Pancreas (tissue), 10 donors: ENCODE results near the gene DNAH7. TPM values are rescaled to one million over a fixed set of nuclear protein-coding genes. Genes with fewer than 3 reads are reported as not detected.

ENCODE experiments used
- ATAC-seq, 4 donors: fragments of 200-7000 bp; cut with Tn5 transposase; one replicate each; pipeline versions ENCODE4 v1.8.0 to v1.9.1; 2020; ENCODE audit warnings: mild to moderate bottlenecking in 4 of 4, moderate library complexity in 4 of 4
- DNase-seq, 6 donors: peaks; one replicate each; pipeline ENCODE4 v3.0.0-alpha.2; 2020
- FAIRE-seq: peaks from 2 replicates; lab custom pipeline; 2012; peaks lifted over from hg19 to GRCh38; lab: Jason Lieb, UNC
- H3K27ac ChIP-seq, 4 donors: fragments of 200-600 bp; sonication (generic); 1 replicate in 3 of 4; 2 replicates in 1 of 4; pipeline versions ENCODE4 v1.5.0 to v1.8.0; 2020
- H3K27me3 ChIP-seq, 4 donors: fragments of 200-600 bp; one replicate each; pipeline ENCODE4 v1.8.0; 2021
- H3K36me3 ChIP-seq, 3 donors: fragments of 200-600 bp; sonication (generic) in 1 of 3; one replicate each; pipeline versions ENCODE4 v1.5.0 to v1.8.0; 2020 to 2021
- H3K4me1 ChIP-seq, 3 donors: fragments of 200-600 bp; one replicate each; pipeline ENCODE4 v1.8.0; 2021
- H3K4me3 ChIP-seq, 4 donors: fragments of 200-600 bp; sonication (generic) in 2 of 4; one replicate each; pipeline versions ENCODE4 v1.5.0 to v1.8.0; 2020 to 2021
- H3K9me3 ChIP-seq, 4 donors: fragments of 200-600 bp; one replicate each; pipeline ENCODE4 v1.8.0; 2021
- WGBS, 2 donors: extraction: QIAGEN DNeasy Blood & Tissue Kit; methylation state at CpG; one replicate each; pipeline ENCODE4 v1.1.7; 2013; 5-methylcytosine and 5-hydroxymethylcytosine counted together
- intact Hi-C, 3 donors: fragments of 100-400 bp; cut with DNase I; formaldehyde crosslinking; loops; one replicate each; pipeline versions ENCODE4 v1.11.1 to v1.14.2; 2022
- polyA plus RNA-seq, 2 donors: library from polyadenylated mRNA; stranded (reverse); fragments of 200-250 nt; gene quantifications; one replicate each; pipeline ENCODE4 v1.2.3, GENCODE V29; 2013
- total RNA-seq, 6 donors: library from RNA; stranded (reverse); fragmentation: NEBNext Ultra II Directional in 4 of 6; extraction: Animal tissue kit (Norgen Biotek cat#: 25700) in 4 of 6; gene quantifications; one replicate each; pipeline versions ENCODE4 v1.2.1 to v1.2.4, GENCODE V29; 2021 to 2023
- TF ChIP-seq, protein P1 (sequence below), 4 donors: fragments of 200-600 bp; sonication (generic) in 3 of 4; IDR thresholded peaks; one replicate each; pipeline versions ENCODE4 v1.5.0 to v1.8.0; 2021; ENCODE audit warnings: antibody characterized with exemption in 4 of 4
- donor health status: healthy with polysubstance abuse.
- donor health status: DM: no; HTN: no; CAD: no; lungs with moderate emphysema.
- donor health status: DM: no; HTN: no; CAD: no.
- donor health status: control.
- donor health status: control.
- donor health status: Bipolar disorder and iron deficiency.
- donor health status: DM: yes; HTN: yes; CAD: no.
- donor health status: DM: no; HTN: no; CAD: no.
- donor health status: DM: no; HTN: no; CAD: no.
- donor health status: DM: yes; HTN: yes; CAD: no.

Gene DNAH7
- total and polyA plus RNA-seq, 8 donors = 1.6 to 7.0 (median 3.9) TPM

DNA sequence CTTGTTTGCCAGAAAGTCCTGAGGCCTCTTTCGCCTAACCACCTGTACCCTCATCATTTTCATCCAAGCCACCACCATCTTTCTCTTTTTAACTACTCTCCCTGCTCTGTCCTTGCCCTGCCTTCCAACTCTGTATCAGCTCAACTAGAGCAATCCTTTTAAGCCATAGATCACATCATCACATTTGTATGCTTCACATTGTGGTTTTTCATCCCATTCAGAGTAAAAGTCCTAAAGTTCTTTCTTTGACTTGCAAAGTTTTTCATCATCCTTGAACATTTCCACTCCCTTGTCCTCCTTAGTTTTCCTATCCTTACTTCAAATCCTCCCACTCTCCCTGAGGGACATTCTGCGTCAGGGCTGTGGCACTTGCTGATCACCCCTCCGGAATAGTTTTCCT lies 337.7 kb downstream of the DNAH7 start:
- Histone ChIP-seq H3K27me3 (no peaks in the 10 kb centered on the region), H3K36me3 (no peaks in the 10 kb centered on the region), H3K4me3 (no peak overlapping the region), H3K4me1 (no peaks in the 10 kb centered on the region), H3K9me3 (no peaks in the 10 kb centered on the region), H3K27ac (no peak overlapping the region)
- FAIRE-seq = no peak
- TF ChIP-seq, protein P1, sequence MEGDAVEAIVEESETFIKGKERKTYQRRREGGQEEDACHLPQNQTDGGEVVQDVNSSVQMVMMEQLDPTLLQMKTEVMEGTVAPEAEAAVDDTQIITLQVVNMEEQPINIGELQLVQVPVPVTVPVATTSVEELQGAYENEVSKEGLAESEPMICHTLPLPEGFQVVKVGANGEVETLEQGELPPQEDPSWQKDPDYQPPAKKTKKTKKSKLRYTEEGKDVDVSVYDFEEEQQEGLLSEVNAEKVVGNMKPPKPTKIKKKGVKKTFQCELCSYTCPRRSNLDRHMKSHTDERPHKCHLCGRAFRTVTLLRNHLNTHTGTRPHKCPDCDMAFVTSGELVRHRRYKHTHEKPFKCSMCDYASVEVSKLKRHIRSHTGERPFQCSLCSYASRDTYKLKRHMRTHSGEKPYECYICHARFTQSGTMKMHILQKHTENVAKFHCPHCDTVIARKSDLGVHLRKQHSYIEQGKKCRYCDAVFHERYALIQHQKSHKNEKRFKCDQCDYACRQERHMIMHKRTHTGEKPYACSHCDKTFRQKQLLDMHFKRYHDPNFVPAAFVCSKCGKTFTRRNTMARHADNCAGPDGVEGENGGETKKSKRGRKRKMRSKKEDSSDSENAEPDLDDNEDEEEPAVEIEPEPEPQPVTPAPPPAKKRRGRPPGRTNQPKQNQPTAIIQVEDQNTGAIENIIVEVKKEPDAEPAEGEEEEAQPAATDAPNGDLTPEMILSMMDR (IDR thresholded peaks at IDR 0.05) = no peak
- 94 to 97% methylated on average over 3 of the region's 3 CpGs for WGBS, 2 donors
- DNase-seq = no peak
- no peak for ATAC-seq
- intact Hi-C loops = no loop called here

DNA sequence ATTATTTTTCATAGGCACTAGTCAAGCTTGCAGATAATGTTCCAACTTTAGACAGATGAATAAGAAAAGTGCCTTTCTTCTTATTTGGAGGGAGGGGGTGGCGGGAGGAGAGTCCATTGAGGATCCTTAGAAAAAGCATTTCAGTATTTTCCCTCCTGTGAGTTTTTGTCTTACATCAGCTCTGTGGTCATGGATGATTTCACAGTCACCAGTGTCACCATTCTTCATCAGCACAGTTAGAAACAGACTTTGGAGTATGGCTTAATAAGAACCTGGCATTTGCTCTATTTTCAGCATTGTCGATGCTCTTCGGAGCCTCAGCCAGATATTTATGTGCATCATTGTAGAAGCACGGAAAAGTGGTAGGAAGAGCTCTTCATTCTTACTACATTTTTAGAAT lies 341.5 kb downstream of the DNAH7 start:
- FAIRE-seq (no peak), DNase-seq (no peak), ATAC-seq (no peak)
- Histone ChIP-seq H3K27me3 (no peaks in the 10 kb centered on the region), H3K4me3 (no peak overlapping the region), H3K9me3 (no peaks in the 10 kb centered on the region), H3K27ac (no peak overlapping the region), H3K4me1 (no peaks in the 10 kb centered on the region), H3K36me3 (no peaks in the 10 kb centered on the region)
- intact Hi-C loops = no loop called here
- WGBS, 2 donors = 96 to 99% methylated on average over 4 of the region's 4 CpGs
- TF ChIP-seq, protein P1 (IDR thresholded peaks at IDR 0.05) = no peak

GRCh38 chr2:195722075-195722474 lies 346.6 kb downstream of the DNAH7 start:
- ATAC-seq (no peak), FAIRE-seq (no peak), DNase-seq (no peak)
- H3K27me3 ChIP-seq = no peaks in the 10 kb centered on the region
- H3K36me3 ChIP-seq = no peaks in the 10 kb centered on the region
- WGBS, 2 donors = 97 to 99% methylated on average over 1 of the region's 1 CpG
- no peak overlapping the region for H3K4me3 ChIP-seq
- no peak overlapping the region for H3K27ac ChIP-seq
- TF ChIP-seq, protein P1 (IDR thresholded peaks at IDR 0.05) = no peak
- H3K9me3 ChIP-seq = no peaks in the 10 kb centered on the region
- intact Hi-C loops = no loop called here
- no peaks in the 10 kb centered on the region for H3K4me1 ChIP-seq

DNA sequence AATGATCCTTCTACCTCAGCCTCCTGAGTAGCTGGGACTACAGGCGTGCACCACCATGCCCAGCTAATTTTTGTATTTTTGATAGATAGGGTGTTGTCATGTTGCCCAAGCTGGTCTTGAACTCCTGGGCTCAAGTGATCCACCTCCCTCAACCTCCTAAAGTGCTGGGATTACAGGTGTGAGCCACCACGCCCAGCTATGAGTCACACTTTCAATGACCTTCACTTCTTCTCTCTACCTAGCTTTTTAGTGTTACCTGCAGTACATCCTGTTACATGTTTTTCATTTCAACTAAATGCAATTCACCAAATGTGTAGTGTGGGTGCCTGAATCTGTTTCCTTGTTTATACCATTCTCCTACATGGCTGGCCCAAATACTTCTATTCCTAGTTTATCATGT lies 347.6 kb downstream of the DNAH7 start:
- H3K27me3 ChIP-seq = no peaks in the 10 kb centered on the region
- FAIRE-seq = no peak
- H3K4me3 ChIP-seq = no peak overlapping the region
- no peaks in the 10 kb centered on the region for H3K9me3 ChIP-seq
- ATAC-seq = no peak
- no peaks in the 10 kb centered on the region for H3K4me1 ChIP-seq
- TF ChIP-seq, protein P1 (IDR thresholded peaks at IDR 0.05) = no peak
- DNase-seq = no peak
- no peak overlapping the region for H3K27ac ChIP-seq
- WGBS, 2 donors = 97 to 98% methylated on average over 2 of the region's 2 CpGs
- H3K36me3 ChIP-seq = no peaks in the 10 kb centered on the region
- intact Hi-C loops = no loop called here

DNA sequence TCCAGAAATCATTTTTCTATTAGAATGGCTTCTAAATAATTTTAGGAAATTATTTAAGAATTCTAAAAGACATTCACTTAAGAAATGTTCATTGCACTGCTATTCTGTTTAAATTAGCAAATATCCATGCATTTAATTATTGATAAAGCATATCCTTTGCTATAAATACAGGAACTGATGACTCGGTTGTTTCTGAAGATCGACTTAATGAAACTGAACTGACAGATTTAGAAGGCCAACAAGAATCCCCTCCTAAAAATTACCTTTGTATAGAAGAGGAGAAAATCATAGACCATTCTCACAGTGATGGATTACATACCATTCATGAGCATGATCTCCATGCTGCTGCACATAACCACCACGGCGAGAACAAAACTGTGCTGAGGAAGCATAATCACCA lies 352.2 kb downstream of the DNAH7 start:
- no peak for FAIRE-seq
- Histone ChIP-seq H3K4me3 (no peak overlapping the region), H3K9me3 (no peaks in the 10 kb centered on the region), H3K36me3 (no peaks in the 10 kb centered on the region), H3K27me3 (no peaks in the 10 kb centered on the region), H3K4me1 (no peaks in the 10 kb centered on the region), H3K27ac (no peak overlapping the region)
- TF ChIP-seq, protein P1 (IDR thresholded peaks at IDR 0.05) = no peak
- DNase-seq = no peak
- ATAC-seq = no peak
- intact Hi-C loops = no loop called here
- 92 to 99% methylated on average over 4 of the region's 4 CpGs for WGBS, 2 donors
